ENCODE results near the gene MVB12B.

The MVB12B gene

DNA sequence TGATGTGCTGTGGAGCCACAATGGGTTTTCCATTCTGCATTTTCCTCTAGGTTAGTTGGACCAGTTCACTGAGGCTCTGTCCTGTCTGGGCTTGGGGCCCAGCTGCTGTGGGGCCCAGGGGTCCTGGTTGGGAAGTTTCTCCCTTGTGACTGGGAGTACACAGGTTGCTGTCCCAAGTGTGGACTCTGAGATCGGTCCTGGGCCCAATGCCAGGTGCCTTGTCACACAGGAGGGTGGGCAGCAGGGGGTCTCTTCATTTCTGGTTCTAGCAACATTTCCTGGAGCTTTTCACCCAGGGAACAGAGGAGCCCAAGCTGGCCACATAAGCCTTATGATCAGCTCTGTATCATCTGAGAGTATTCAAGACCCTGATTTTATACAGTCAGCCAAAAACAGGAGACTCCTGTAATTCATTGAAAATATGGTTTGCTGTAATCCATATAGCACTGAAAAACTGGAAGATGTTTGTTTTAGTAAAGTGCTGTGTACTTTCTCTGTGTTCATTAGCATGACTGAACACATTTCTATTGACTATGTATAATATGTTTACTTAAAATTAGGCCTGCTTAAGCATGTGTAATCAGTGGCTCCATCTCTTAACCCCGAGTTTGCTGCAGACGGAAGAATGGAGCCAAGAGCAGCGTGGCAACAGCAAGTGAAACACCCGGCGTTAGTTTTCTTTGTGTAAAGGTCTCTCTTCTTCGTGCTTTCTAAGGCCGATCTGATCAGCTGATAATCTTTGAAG, 62.5 kb downstream of the MVB12B start:
- no peak for DNase-seq (ENCODE audit: low read depth)

DNA sequence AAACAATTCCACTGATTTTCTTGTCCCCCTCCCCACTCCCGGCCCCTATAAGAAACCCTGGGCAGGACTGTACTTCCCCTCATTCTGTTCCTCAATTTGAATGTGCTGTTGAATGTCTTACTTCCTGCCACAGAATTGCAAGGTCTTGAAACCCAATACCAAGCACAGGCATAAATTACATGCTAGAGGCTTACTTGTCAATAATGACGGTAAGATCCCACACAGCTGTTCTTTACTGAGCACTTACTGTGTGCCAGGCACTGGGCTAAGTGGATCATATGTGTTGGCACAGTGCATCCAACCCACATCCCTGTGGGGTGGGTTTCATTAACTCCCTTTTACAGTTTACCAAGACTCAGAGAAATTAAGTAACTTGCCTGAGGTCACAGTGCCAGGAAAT, 63.4 kb downstream of the MVB12B start:
- TF ChIP-seq, protein P1, sequence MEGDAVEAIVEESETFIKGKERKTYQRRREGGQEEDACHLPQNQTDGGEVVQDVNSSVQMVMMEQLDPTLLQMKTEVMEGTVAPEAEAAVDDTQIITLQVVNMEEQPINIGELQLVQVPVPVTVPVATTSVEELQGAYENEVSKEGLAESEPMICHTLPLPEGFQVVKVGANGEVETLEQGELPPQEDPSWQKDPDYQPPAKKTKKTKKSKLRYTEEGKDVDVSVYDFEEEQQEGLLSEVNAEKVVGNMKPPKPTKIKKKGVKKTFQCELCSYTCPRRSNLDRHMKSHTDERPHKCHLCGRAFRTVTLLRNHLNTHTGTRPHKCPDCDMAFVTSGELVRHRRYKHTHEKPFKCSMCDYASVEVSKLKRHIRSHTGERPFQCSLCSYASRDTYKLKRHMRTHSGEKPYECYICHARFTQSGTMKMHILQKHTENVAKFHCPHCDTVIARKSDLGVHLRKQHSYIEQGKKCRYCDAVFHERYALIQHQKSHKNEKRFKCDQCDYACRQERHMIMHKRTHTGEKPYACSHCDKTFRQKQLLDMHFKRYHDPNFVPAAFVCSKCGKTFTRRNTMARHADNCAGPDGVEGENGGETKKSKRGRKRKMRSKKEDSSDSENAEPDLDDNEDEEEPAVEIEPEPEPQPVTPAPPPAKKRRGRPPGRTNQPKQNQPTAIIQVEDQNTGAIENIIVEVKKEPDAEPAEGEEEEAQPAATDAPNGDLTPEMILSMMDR (IDR thresholded peaks at IDR 0.05; ENCODE audit: control insufficient read depth, extremely low read depth, insufficient read depth), result no peak
- no peak for DNase-seq (ENCODE audit: low read depth)
- no peak overlapping the region for H3K4me3 ChIP-seq (ENCODE audit: low read depth, low read length)

More for the DNA sequence above, 62.5 kb downstream of the MVB12B start:
- no peak overlapping the region for H3K4me3 ChIP-seq (ENCODE audit: low read depth, low read length)
- TF ChIP-seq, protein P1 (IDR thresholded peaks at IDR 0.05; ENCODE audit: control insufficient read depth, extremely low read depth, insufficient read depth), result no peak

DNA sequence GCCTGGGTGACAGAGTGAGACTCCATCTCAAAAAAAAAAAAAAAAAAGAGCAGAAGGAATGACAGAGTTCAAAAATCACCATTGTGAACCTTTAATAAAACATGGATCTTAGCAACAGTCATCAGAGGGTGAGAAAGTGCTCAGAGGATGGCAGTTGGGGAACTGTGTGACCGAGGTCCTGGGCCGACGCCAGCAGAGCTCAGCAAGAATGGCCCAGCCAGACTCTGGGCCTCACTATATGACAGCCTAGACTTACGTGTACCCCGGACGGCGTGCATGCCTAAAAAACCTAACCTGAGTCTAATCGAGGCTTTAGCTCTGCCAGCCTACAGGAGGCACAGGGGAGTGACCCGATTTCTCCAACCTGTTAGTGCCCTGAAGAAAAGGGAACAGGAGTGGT, 64.3 kb downstream of the MVB12B start:
- H3K4me3 ChIP-seq (ENCODE audit: low read depth, low read length), result no peak overlapping the region
- no peak for DNase-seq (ENCODE audit: low read depth)
- TF ChIP-seq, protein P1 (IDR thresholded peaks at IDR 0.05; ENCODE audit: control insufficient read depth, extremely low read depth, insufficient read depth), result no peak

DNA sequence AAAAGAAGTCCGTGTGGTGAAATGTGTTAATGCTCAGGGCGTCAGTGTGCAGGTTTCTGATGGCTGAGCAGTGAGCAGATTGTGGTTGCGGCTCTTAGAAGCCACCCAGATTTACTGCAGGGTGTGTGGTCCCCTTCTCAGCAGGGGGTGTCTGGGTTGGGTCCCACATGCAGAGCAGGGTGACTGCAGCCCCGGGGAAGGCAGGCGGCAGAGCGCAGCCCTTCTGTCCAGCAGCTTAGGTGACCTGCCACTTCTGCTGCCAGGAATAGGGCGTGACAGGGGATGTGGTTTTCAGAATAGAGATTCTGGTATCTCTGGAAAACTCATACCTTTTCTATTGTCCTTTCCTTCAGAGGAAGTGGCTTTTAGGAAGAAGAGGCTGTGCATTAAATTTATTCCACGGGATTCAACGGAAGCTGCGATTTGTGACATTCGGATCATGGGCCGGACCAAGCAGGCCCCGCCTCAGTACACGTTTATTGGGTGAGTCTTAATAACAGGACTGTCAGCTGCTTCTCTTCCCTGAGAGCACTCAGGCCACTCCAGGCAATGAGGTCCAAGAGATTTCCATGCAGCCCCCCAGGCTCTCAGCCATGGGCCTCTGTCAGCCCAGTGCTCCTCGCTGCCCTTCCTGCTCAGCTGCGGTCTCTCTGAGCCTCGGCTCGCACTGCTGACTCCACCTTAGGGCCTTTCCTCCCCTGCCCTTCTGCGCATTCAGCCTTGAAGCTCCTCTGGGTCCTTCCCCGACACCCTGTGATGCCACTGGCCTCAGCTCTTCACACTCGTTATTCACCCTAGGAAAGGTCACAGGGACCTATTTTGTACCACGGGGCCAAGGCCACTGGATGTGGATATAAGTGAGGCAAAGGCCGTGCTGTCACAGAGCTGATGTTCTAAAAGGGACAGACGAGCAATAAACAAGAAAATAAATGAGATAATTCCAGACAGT, 65.4 kb downstream of the MVB12B start:
- H3K4me3 ChIP-seq (ENCODE audit: low read depth, low read length), result no peak overlapping the region

DNA sequence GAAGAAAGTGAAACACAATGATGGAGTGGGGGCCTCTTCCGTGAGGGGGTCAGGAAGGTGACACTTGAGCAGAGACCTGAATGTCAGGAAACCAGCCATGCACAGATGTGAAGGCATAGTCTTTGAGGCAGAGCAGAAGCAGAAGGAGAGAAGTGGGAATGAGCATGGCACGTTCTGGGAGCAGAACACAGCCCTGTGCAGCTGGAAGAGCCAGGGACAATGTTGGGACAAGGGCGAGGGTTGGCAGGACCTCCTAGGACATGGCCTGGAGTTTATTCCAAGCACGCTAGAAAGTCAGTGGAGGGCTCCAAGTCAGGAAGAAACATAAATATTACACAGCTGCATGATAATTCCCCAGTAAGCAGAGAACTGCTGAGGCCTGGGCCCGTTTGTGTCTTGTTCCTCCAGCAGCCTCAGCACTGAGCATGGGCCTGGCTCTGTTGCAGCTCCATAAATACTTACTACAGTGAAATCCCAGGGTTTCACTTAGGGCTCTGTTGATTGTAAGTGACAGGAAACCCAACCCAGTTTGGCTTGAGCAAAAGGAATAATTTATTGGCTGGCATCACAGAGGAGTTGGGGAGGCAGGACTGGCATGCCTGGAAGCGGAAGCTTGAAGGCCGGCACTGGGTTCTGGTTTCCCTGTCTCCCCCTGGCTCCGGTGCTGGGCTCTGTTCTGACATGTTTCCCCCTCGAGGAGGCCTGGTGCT, 66.2 kb downstream of the MVB12B start:
- TF ChIP-seq, protein P1 (IDR thresholded peaks at IDR 0.05; ENCODE audit: control insufficient read depth, extremely low read depth, insufficient read depth), result no peak
- DNase-seq (ENCODE audit: low read depth), result no peak

More for the DNA sequence above, 65.4 kb downstream of the MVB12B start:
- TF ChIP-seq, protein P1 (IDR thresholded peaks at IDR 0.05; ENCODE audit: control insufficient read depth, extremely low read depth, insufficient read depth), result no peak
- no peak for DNase-seq (ENCODE audit: low read depth)

DNA sequence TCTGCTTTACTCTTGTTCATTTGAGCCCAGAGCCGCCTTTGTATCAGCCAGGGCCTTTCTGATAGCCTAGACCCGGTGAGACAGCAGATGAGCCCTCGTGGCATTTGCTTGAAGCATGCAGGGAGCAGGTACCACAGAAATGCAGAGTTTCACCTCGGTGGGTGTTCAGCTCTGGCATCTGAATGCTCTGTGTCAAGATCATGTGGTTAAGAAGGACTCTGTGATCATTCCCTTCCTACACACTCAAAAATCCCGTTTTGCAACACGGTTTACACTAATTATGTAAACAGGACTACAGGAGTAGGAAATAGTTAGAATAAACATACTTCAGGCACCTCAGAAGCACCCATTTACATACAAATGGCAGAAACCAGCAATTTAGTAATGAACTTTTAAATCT, 67.2 kb downstream of the MVB12B start:
- DNase-seq (ENCODE audit: low read depth), result no peak
- TF ChIP-seq, protein P1 (IDR thresholded peaks at IDR 0.05; ENCODE audit: control insufficient read depth, extremely low read depth, insufficient read depth), result no peak

More for the DNA sequence above, 66.2 kb downstream of the MVB12B start:
- H3K4me3 ChIP-seq (ENCODE audit: low read depth, low read length), result no peak overlapping the region

More for the DNA sequence above, 67.2 kb downstream of the MVB12B start:
- H3K4me3 ChIP-seq (ENCODE audit: low read depth, low read length), result no peak overlapping the region

All from LNCaP clone FGC (cell line).